ENCODE results near the gene MBOAT2. TPM values are rescaled to one million over a fixed set of nuclear protein-coding genes. Genes with fewer than 3 reads are reported as not detected.

MBOAT2 gene
- polyA plus RNA-seq, 1 donor from 2014 or later, result 205 TPM

- H3K27me3 ChIP-seq (ENCODE audit: insufficient read depth, low read depth, low read length), result no peaks in the 10 kb centered on the region
- TF ChIP-seq MXI1 (conservative IDR thresholded peaks at IDR 0.05; ENCODE audit: poor library complexity, severe bottlenecking), result no peak
- TF ChIP-seq TAF1 (IDR thresholded peaks at IDR 0.05; ENCODE audit: low read depth), result no peak
- no peak for TF ChIP-seq POLR2AphosphoS5 (IDR thresholded peaks at IDR 0.05)
- TF ChIP-seq SMC3 (conservative IDR thresholded peaks at IDR 0.05; ENCODE audit: poor library complexity), result no peak
- TF ChIP-seq CTCF (IDR thresholded peaks at IDR 0.05; ENCODE audit: poor library complexity, severe bottlenecking), result no peak
- no peak for TF ChIP-seq EZH2 (IDR thresholded peaks at IDR 0.05; ENCODE audit: borderline replicate concordance, insufficient read depth, low read length, poor library complexity, severe bottlenecking)
- TF ChIP-seq EP300 (conservative IDR thresholded peaks at IDR 0.05; ENCODE audit: poor library complexity, severe bottlenecking), result no peak
- TF ChIP-seq REST (IDR thresholded peaks at IDR 0.05; ENCODE audit: borderline replicate concordance), result no peak
- TF ChIP-seq RAD21 (conservative IDR thresholded peaks at IDR 0.05), result no peak
- H3K9ac ChIP-seq (ENCODE audit: low read length), result no peak overlapping the region
- no peaks in the 10 kb centered on the region for H3K36me3 ChIP-seq (ENCODE audit: insufficient read depth, low read length)
- H3F3A ChIP-seq (ENCODE audit: insufficient read depth, low read length, poor library complexity, severe bottlenecking), result no peaks in the 10 kb centered on the region
- no peaks in the 10 kb centered on the region for H3K79me2 ChIP-seq (replicated peaks; ENCODE audit: insufficient read depth, low read length)
- no peaks in the 10 kb centered on the region for H3K9me3 ChIP-seq (ENCODE audit: low read length)
- no peaks in the 10 kb centered on the region for H4K20me1 ChIP-seq (ENCODE audit: insufficient read depth)
- no peaks in the 10 kb centered on the region for H3K9me2 ChIP-seq (ENCODE audit: insufficient read depth, low read length)
- no peak overlapping the region for H3K27ac ChIP-seq (ENCODE audit: low read length)
- H3K4me3 ChIP-seq (ENCODE audit: low read length), result no peak overlapping the region
- H2AFZ ChIP-seq (ENCODE audit: low read depth, low read length), result no peak overlapping the region
- no peak overlapping the region for H3K4me2 ChIP-seq (ENCODE audit: low read length)
These were observed 48.5 kb downstream of the MBOAT2 start for GRCh38 chr2:8954990-8955389.

GRCh38 chr2:8953525-8953924, 50.0 kb downstream of the MBOAT2 start:
- no peak overlapping the region for H2AFZ ChIP-seq (ENCODE audit: low read depth, low read length)
- no peaks in the 10 kb centered on the region for H3F3A ChIP-seq (ENCODE audit: insufficient read depth, low read length, poor library complexity, severe bottlenecking)
- H3K36me3 ChIP-seq (ENCODE audit: insufficient read depth, low read length), result no peaks in the 10 kb centered on the region
- TF ChIP-seq EP300 (conservative IDR thresholded peaks at IDR 0.05; ENCODE audit: poor library complexity, severe bottlenecking), result no peak
- TF ChIP-seq REST (IDR thresholded peaks at IDR 0.05; ENCODE audit: borderline replicate concordance), result no peak
- TF ChIP-seq CTCF (IDR thresholded peaks at IDR 0.05; ENCODE audit: poor library complexity, severe bottlenecking), result no peak
- no peak for TF ChIP-seq MXI1 (conservative IDR thresholded peaks at IDR 0.05; ENCODE audit: poor library complexity, severe bottlenecking)
- TF ChIP-seq RAD21 (conservative IDR thresholded peaks at IDR 0.05), result no peak
- no peak for TF ChIP-seq TAF1 (IDR thresholded peaks at IDR 0.05; ENCODE audit: low read depth)
- no peak for TF ChIP-seq EZH2 (IDR thresholded peaks at IDR 0.05; ENCODE audit: borderline replicate concordance, insufficient read depth, low read length, poor library complexity, severe bottlenecking)
- no peak overlapping the region for H3K27ac ChIP-seq (ENCODE audit: low read length)
- H3K9me3 ChIP-seq (ENCODE audit: low read length), result no peaks in the 10 kb centered on the region
- H3K79me2 ChIP-seq (replicated peaks; ENCODE audit: insufficient read depth, low read length), result no peaks in the 10 kb centered on the region
- no peak overlapping the region for H3K4me2 ChIP-seq (ENCODE audit: low read length)
- H3K4me3 ChIP-seq (ENCODE audit: low read length), result no peak overlapping the region
- no peaks in the 10 kb centered on the region for H4K20me1 ChIP-seq (ENCODE audit: insufficient read depth)
- H3K9me2 ChIP-seq (ENCODE audit: insufficient read depth, low read length), result no peaks in the 10 kb centered on the region
- no peaks in the 10 kb centered on the region for H3K27me3 ChIP-seq (ENCODE audit: insufficient read depth, low read depth, low read length)
- no peak overlapping the region for H3K9ac ChIP-seq (ENCODE audit: low read length)
